Fibroblast of the aortic adventitia (primary cell): ENCODE results near the gene WDR1. TPM values are rescaled to one million over a fixed set of nuclear protein-coding genes. Genes with fewer than 3 reads are reported as not detected.
A peak's percentile ranks its signal among the peaks of the same experiment; 100 is the strongest.

Experiments used
- DNase-seq: peaks from one replicate; pipeline ENCODE4 v3.0.0-alpha.2; 2010; ENCODE audit warnings: low read depth
- H3K4me3 ChIP-seq: 2 replicates; pipeline ENCODE4 v1.5.1; 2011; ENCODE audit warnings: low read depth, mild to moderate bottlenecking, control low read depth, low read length, moderate library complexity
- CTCF ChIP-seq: IDR thresholded peaks from 2 replicates; pipeline ENCODE4 v1.5.1; 2011; ENCODE audit warnings: mild to moderate bottlenecking, low read length, control low read depth, inconsistent platforms; ENCODE audit not compliant: insufficient read depth
- total RNA-seq: library from RNA; depleted of rRNA; stranded (reverse); fragments of >200 nt; gene quantifications from 2 replicates; pipeline ENCODE4 v1.2.3, GENCODE V29; 2012; ENCODE audit warnings: low replicate concordance

The WDR1 gene
- total RNA-seq, 1 donor: 228 TPM

DNA sequence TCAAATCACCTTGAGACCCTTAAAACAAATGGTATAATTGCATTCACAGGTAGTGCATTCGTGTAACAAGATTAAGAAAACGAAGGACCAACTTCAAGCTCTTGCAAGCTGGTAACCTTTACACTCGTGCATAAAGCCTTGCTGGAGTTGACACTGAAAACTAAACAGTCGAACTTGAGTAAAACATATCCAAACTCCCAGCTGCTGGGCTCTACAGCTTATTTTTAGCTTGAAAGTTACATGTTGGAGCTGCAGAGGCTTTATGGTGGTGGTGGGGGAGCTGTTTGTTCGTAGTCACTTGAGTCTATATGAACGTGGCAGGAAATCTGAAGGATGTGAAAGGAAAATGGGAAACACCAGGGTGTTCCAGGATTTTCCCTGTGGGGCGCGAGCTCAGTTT is 2.7 kb upstream of the WDR1 start:
- no peak overlapping the region for H3K4me3 ChIP-seq
- DNase-seq: no peak
- TF ChIP-seq CTCF: no peak

- H3K4me3 ChIP-seq: no peak overlapping the region
- no peak for TF ChIP-seq CTCF
- DNase-seq: no peak
These were observed 1.7 kb upstream of the WDR1 start for GRCh38 chr4:10118048-10119004.

DNA sequence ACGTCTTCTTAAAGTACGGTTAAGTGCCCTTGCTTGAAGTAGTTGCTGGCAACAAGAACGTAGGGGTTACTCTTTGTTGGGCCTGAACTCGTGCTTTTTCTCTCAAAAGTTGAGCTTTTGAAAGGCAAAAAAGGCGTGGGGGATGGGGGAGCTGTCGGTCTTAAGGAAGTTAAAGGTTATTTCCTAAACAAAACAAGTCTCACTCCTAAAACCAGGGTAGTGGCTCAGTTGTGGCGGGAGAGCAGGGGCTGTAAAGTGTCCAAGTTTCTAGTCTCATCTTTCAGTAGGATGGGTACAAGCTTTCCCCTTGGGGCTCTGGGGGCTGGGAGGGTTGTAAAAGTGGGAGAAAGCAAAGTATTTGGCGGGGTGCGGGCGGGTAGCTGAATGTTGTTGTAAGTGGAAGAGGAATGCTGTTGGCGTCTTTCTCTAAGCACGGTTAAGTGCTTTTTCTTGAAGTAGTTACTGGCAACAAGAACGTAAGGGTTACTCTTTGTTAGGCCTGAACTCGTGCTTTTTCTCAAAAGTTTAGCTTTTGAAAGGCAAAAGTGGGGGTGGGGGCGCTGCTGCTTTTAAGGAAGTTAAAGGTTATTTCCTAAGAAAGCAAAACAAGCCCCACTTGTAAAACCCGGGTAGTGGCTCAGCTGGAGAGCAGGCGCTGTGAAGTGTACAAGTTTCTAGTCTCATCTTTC is 904 bp upstream of the WDR1 start:
- peak; percentile 46 for DNase-seq
- H3K4me3 ChIP-seq: peak overlapping the region; percentile 69
- no peak for TF ChIP-seq CTCF

DNA sequence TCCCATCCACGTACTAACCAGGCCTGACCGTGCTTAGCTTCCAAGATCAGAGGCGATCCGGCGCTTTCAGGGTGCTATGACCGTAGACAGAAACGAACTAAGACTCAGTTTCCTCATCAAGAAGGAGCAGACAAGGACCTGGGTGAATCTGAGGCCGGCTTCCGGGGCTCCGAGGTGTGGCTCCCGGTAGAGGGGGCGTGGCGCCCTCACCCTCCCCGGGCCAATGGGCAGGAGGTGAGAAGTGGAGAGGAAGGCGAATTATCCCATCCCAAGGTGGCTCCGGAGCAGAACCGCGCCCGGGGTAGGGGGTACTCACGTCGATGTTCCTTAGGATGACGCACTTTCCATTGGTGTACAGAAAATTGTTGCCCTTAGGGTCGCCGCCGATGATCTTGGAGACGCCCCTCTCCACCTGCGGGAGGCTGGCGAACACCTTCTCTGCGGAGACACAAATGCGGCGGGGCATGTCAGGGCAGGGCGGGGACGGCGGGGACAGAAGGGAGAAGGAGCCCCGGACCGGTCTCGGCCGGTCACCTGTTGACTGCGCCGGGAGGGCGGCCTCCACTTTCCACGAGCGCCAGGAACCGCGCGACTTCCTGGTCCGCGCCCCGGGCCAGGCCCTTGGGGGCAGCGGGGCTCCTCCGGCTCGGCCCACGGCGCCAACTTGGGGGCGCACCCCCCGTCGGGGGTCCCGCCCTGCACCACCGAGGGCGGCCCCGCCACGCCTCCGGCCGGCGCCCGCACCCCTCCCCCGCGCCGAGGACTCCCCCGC is 616 bp downstream of the WDR1 start:
- no peak for TF ChIP-seq CTCF
- H3K4me3 ChIP-seq: peak overlapping the region; percentile 81
- peak; percentile 25 for DNase-seq

DNA sequence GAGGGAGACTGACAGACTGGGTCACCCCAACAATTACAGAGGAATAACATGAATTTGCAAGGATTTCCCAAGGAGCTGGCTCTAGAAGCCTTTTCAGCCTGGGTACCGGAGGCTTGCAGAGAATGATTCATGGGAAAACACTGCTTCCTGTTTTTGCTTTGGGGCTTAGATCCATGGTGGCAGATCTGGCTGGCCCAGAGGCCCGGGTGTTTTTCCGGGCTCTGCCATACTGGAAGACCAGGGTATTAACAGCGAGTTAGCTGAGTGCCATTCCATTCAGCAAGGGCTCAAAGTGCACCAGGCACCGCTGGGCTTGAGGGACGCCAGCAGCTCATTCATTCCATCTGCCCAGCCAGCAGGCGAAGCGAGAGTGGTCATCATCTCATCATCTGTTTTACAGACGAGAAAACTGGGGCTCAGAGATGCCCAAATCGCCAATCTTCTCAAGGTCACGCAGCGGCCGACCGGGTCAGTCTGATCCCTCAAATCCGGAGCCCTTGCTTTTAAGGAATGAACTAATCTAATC is 1.3 kb downstream of the WDR1 start:
- peak overlapping the region; percentile 81 for H3K4me3 ChIP-seq
- peak; percentile 60 for DNase-seq
- TF ChIP-seq CTCF: no peak

DNA sequence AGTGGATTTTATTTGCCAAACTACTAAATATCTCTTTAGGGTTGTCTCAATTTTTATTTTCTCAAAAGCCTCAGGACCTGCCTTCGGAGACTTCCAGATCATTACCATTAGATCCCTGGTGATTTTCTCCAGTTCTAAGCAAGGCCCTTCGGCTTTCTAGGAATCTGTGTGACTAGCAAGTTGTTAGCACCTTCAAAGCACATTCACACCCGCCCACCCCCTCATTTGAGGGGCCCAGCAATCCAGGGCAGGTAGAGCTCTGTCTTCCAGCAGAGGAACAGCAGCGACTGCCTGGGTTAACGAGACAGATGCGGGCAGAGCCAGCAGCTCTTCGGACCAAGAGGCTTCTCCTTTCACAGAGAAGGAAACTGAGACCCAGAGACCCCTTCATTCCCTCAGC is 2.0 kb downstream of the WDR1 start:
- TF ChIP-seq CTCF: no peak
- no peak for DNase-seq
- H3K4me3 ChIP-seq: peak overlapping the region; percentile 81
